GM12892 (cell line): ENCODE measurements around the gene PPP3CA.

Source experiments
- POLR2A ChIP-seq: IDR thresholded peaks from 2 replicates; pipeline ENCODE4 v1.6.1; 2011; ENCODE audit warnings: low read depth, low read length, control low read depth
- POLR2AphosphoS5 ChIP-seq: IDR thresholded peaks from 2 replicates; pipeline ENCODE4 v1.6.1; 2011; ENCODE audit warnings: low read depth, low read length, control low read depth
- TAF1 ChIP-seq: IDR thresholded peaks from 2 replicates; pipeline ENCODE4 v1.6.1; 2011; ENCODE audit warnings: low read depth, mild to moderate bottlenecking, control low read depth, low read length, borderline replicate concordance

DNA sequence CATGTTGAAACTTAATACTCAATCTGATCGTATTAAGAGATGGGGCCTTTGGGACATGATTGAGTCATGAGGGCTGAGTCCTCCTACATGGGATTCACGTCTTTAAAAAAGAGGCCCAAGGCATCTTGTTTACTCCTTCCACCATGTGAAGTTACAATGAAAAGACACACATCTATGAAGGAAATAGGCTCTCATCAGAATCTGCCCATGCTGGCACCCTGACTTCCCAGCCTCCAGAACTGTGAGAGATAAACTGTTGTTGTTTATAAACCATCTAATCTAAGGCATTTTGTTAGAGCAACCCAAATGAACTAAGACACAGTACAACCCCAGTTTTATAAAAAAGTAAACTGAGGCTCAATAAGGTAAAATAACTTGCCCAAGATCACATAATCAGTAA lies 32.3 kb downstream of the PPP3CA start:
- TF ChIP-seq POLR2A (no peak), POLR2AphosphoS5 (no peak), TAF1 (no peak)
